Neural progenitor cell (in vitro differentiated cells): Measurements from ENCODE around the gene MACROD2. TPM values are rescaled to one million over a fixed set of nuclear protein-coding genes. Genes with fewer than 3 reads are reported as not detected.

Experiments
- DNase-seq: peaks from one replicate; pipeline ENCODE4 v3.0.0-alpha.2; 2016; ENCODE audit warnings: low spot score
- H2AFZ ChIP-seq: fragments of 200-600 bp; sonication (generic); replicated peaks from 2 replicates; pipeline ENCODE4 v1.6.1; 2016; ENCODE audit warnings: antibody characterized with exemption
- H3F3A ChIP-seq: fragments of 200-600 bp; sonication (generic); 2 replicates; pipeline ENCODE4 v1.6.1; 2016; ENCODE audit warnings: antibody characterized with exemption, low read depth
- H3K27ac ChIP-seq: fragments of 200-600 bp; sonication (generic); 2 replicates; pipeline ENCODE4 v1.5.1; 2016; ENCODE audit warnings: mild to moderate bottlenecking
- H3K27me3 ChIP-seq: fragments of 200-600 bp; sonication (generic); 2 replicates; pipeline ENCODE4 v1.6.1; 2016; ENCODE audit warnings: mild to moderate bottlenecking, moderate library complexity
- H3K36me3 ChIP-seq: fragments of 200-600 bp; sonication (generic); 2 replicates; pipeline ENCODE4 v1.5.1; 2016
- H3K4me1 ChIP-seq: fragments of 200-600 bp; sonication (generic); 2 replicates; pipeline ENCODE4 v1.6.1; 2016; ENCODE audit warnings: mixed run types
- H3K4me2 ChIP-seq: fragments of 200-600 bp; sonication (generic); 2 replicates; pipeline ENCODE4 v1.6.1; 2016
- H3K4me3 ChIP-seq: fragments of 200-600 bp; sonication (generic); 2 replicates; pipeline ENCODE4 v1.5.1; 2016
- H3K79me2 ChIP-seq: fragments of 200-600 bp; sonication (generic); 2 replicates; pipeline ENCODE4 v1.6.1; 2016; ENCODE audit warnings: low read depth
- H3K9ac ChIP-seq: fragments of 200-600 bp; sonication (generic); 2 replicates; pipeline ENCODE4 v1.6.1; 2016
- H3K9me3 ChIP-seq: fragments of 200-600 bp; sonication (generic); 2 replicates; pipeline ENCODE4 v1.5.1; 2016; ENCODE audit warnings: low read depth
- H4K20me1 ChIP-seq: fragments of 200-600 bp; sonication (generic); 2 replicates; pipeline ENCODE4 v1.6.1; 2016; ENCODE audit warnings: low read depth
- H3K27ac Mint-ChIP-seq: 3 replicates; pipeline ENCODE4 v1.8.0; 2021; ENCODE audit warnings: mixed read lengths
- H3K27me3 Mint-ChIP-seq: 2 replicates; pipeline ENCODE4 v1.8.0; 2022; ENCODE audit warnings: low read depth, mild to moderate bottlenecking, inconsistent platforms, moderate library complexity, mixed read lengths; ENCODE audit not compliant: insufficient read depth
- H3K36me3 Mint-ChIP-seq: 3 replicates; pipeline ENCODE4 v1.8.0; 2021; ENCODE audit warnings: mixed read lengths
- H3K4me1 Mint-ChIP-seq: 3 replicates; pipeline ENCODE4 v1.8.0; 2021; ENCODE audit warnings: mixed read lengths
- H3K4me3 Mint-ChIP-seq: 3 replicates; pipeline ENCODE4 v1.8.0; 2021; ENCODE audit warnings: mild to moderate bottlenecking, moderate library complexity, mixed read lengths
- H3K9me3 Mint-ChIP-seq: 3 replicates; pipeline ENCODE4 v1.8.0; 2020; ENCODE audit warnings: mixed read lengths
- EZH2 ChIP-seq: fragments of 200-600 bp; sonication (generic); IDR thresholded peaks from 2 replicates; pipeline ENCODE4 v1.6.1; 2017; ENCODE audit warnings: antibody characterized with exemption, mild to moderate bottlenecking, moderate library complexity
- EZH2phosphoT487 ChIP-seq: fragments of 200-600 bp; sonication (generic); IDR thresholded peaks from 2 replicates; pipeline ENCODE4 v1.6.1; 2017; ENCODE audit warnings: antibody characterized with exemption
- total RNA-seq: library from RNA; depleted of rRNA; stranded (reverse); fragments of >200 nt; gene quantifications from 2 replicates; pipeline ENCODE4 v1.2.3, GENCODE V29; 2015; ENCODE audit warnings: low replicate concordance
- TF ChIP-seq, protein P1 (sequence below): fragments of 200-600 bp; sonication (generic); IDR thresholded peaks from 2 replicates; pipeline ENCODE4 v1.5.1; 2017; ENCODE audit warnings: antibody characterized with exemption, mild to moderate bottlenecking

MACROD2 gene
- total RNA-seq, 1 donor from 2014 or later = 11.9 TPM

DNA sequence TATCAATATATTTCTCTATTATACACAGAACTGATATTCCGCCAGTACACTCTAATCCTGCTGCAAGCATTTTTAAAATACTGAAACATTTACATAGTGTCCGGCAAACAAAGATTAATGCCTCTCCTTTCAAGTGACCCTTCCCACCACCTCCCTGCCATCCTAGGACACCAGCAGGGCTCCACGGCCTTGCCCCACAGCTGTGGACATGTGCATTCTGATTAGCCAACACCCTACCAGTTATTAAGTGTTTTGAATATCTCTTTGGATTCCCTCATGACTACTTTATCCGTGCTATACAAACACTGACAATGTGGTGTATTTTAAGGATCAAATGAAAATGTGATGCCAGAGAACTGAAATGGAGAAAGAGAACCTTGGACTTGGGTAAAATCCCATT, 1962.8 kb downstream of the MACROD2 start:
- H4K20me1 ChIP-seq = no peaks in the 10 kb centered on the region
- Mint-ChIP-seq H3K4me3 (no peak overlapping the region), H3K27ac (no peak overlapping the region), H3K9me3 (no peaks in the 10 kb centered on the region), H3K27me3 (no peaks in the 10 kb centered on the region), H3K4me1 (no peaks in the 10 kb centered on the region), H3K36me3 (no peaks in the 10 kb centered on the region)
- H3K4me2 ChIP-seq = no peak overlapping the region
- H2AFZ ChIP-seq = no peak overlapping the region
- no peak overlapping the region for H3K27ac ChIP-seq
- peaks cover 6% of the 10 kb centered on the region for H3K4me1 ChIP-seq
- no peaks in the 10 kb centered on the region for H3K27me3 ChIP-seq
- H3K9me3 ChIP-seq = no peaks in the 10 kb centered on the region
- no peaks in the 10 kb centered on the region for H3F3A ChIP-seq
- no peaks in the 10 kb centered on the region for H3K36me3 ChIP-seq
- TF ChIP-seq EZH2phosphoT487 (no peak), EZH2 (no peak)
- TF ChIP-seq, protein P1, sequence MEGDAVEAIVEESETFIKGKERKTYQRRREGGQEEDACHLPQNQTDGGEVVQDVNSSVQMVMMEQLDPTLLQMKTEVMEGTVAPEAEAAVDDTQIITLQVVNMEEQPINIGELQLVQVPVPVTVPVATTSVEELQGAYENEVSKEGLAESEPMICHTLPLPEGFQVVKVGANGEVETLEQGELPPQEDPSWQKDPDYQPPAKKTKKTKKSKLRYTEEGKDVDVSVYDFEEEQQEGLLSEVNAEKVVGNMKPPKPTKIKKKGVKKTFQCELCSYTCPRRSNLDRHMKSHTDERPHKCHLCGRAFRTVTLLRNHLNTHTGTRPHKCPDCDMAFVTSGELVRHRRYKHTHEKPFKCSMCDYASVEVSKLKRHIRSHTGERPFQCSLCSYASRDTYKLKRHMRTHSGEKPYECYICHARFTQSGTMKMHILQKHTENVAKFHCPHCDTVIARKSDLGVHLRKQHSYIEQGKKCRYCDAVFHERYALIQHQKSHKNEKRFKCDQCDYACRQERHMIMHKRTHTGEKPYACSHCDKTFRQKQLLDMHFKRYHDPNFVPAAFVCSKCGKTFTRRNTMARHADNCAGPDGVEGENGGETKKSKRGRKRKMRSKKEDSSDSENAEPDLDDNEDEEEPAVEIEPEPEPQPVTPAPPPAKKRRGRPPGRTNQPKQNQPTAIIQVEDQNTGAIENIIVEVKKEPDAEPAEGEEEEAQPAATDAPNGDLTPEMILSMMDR = no peak
- H3K4me3 ChIP-seq = no peak overlapping the region
- H3K9ac ChIP-seq = no peak overlapping the region
- DNase-seq = no peak
- H3K79me2 ChIP-seq = no peaks in the 10 kb centered on the region

- no peaks in the 10 kb centered on the region for H3K4me1 Mint-ChIP-seq
- H3K27me3 ChIP-seq = no peaks in the 10 kb centered on the region
- no peak overlapping the region for H3K4me3 ChIP-seq
- H3K4me3 Mint-ChIP-seq = no peak overlapping the region
- H2AFZ ChIP-seq = no peak overlapping the region
- no peak overlapping the region for H3K27ac ChIP-seq
- peaks cover 18% of the 10 kb centered on the region for H3K9me3 Mint-ChIP-seq
- no peaks in the 10 kb centered on the region for H4K20me1 ChIP-seq
- H3K79me2 ChIP-seq = no peaks in the 10 kb centered on the region
- no peaks in the 10 kb centered on the region for H3F3A ChIP-seq
- H3K36me3 Mint-ChIP-seq = no peaks in the 10 kb centered on the region
- H3K9ac ChIP-seq = no peak overlapping the region
- no peak for DNase-seq
- H3K4me2 ChIP-seq = no peak overlapping the region
- peaks cover 2% of the 10 kb centered on the region for H3K27me3 Mint-ChIP-seq
- no peak for TF ChIP-seq EZH2phosphoT487
- no peak for TF ChIP-seq EZH2
- TF ChIP-seq, protein P1 = no peak
- no peak overlapping the region for H3K27ac Mint-ChIP-seq
- H3K9me3 ChIP-seq = no peaks in the 10 kb centered on the region
- H3K4me1 ChIP-seq = peaks cover 6% of the 10 kb centered on the region
- no peaks in the 10 kb centered on the region for H3K36me3 ChIP-seq
Observed at GRCh38 chr20:15965165-15965564, 1969.8 kb downstream of the MACROD2 start.

DNA sequence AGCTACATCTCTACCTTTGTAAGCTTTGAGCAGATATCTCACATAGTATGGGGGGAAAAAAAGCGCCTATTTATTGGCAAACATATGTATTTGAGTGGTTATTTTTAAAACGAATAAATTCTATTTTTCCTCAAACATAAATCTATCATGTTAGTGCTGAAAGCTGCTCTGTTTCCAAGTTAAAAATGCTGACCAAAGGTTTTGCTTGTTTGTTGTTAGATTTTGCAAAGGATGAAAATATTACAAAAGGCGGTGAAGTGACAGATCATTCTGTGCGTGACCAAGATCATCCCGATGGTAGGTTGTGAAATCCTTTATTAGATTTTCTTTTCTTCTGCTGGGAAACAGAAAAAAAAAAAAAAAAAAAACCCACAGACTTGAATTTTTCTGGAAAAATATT, 1972.0 kb downstream of the MACROD2 start:
- Mint-ChIP-seq H3K36me3 (peaks cover 11% of the 10 kb centered on the region), H3K27ac (no peak overlapping the region), H3K4me1 (no peaks in the 10 kb centered on the region), H3K4me3 (no peak overlapping the region), H3K9me3 (peaks cover 37% of the 10 kb centered on the region), H3K27me3 (peaks cover 2% of the 10 kb centered on the region)
- no peak for TF ChIP-seq EZH2
- TF ChIP-seq, protein P1 = no peak
- no peak for TF ChIP-seq EZH2phosphoT487
- no peak overlapping the region for H3K4me2 ChIP-seq
- no peak overlapping the region for H2AFZ ChIP-seq
- no peak for DNase-seq
- no peaks in the 10 kb centered on the region for H3K27me3 ChIP-seq
- H3F3A ChIP-seq = no peaks in the 10 kb centered on the region
- no peak overlapping the region for H3K4me3 ChIP-seq
- no peaks in the 10 kb centered on the region for H3K79me2 ChIP-seq
- no peaks in the 10 kb centered on the region for H4K20me1 ChIP-seq
- no peak overlapping the region for H3K9ac ChIP-seq
- H3K4me1 ChIP-seq = peaks cover under 1% of the 10 kb centered on the region
- no peaks in the 10 kb centered on the region for H3K9me3 ChIP-seq
- H3K27ac ChIP-seq = no peak overlapping the region
- no peaks in the 10 kb centered on the region for H3K36me3 ChIP-seq
